Measurements from ENCODE around the gene USP7.

USP7 gene

DNA sequence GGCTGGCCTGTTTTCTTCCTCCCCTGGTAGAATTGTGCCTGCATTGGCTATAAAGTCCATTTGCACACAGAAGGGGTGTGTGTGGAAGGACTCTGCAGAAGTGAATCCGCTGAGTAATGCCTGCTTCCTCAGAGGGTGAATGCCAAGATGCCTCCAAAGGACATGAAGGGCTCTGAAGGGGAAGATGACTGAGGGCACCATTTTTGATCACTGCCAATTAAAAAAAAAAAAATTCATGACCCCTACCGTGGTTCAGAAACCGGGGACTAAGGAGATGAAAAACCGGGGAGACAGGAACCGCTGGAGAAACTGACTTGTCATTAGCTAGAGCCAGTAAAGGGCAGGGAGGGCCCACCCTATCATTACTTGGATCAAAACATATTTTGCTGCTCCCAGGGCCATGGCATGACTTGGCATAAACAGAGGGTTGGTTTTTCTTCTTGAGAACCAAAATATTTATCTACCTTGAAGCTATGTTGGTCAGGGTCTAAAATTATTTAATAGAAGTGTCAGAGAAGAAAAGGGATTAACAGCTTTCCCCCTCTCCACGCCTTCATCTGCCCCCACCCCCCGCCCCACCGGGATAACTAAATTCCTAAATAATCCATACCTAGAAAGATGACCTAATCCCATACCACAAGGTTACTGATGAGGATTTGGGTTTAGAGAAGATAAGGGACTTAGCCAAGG, 3.6 kb upstream of the USP7 start:
- Histone ChIP-seq H3K9me2 (replicated peaks; ENCODE audit: insufficient read depth, low read length) (no peaks in the 10 kb centered on the region), H3K27ac (ENCODE audit: low read length) (no peak overlapping the region), H3K9me3 (replicated peaks; ENCODE audit: insufficient read depth, low read length) (no peaks in the 10 kb centered on the region), H3K4me3 (ENCODE audit: low read length) (no peak overlapping the region), H4K20me1 (ENCODE audit: insufficient read depth, low read length) (no peaks in the 10 kb centered on the region), H3K79me2 (ENCODE audit: low read length) (peaks cover 18% of the 10 kb centered on the region), H3F3A (ENCODE audit: insufficient read depth, low read length) (peaks cover 6% of the 10 kb centered on the region; the same call in 1 of the 2 replicates), H2AFZ (ENCODE audit: low read length) (no peak overlapping the region), H3K27me3 (replicated peaks; ENCODE audit: insufficient read depth, low read length) (no peaks in the 10 kb centered on the region), H3K9ac (ENCODE audit: low read length) (no peak overlapping the region), H3K4me1 (ENCODE audit: low read length) (no peaks in the 10 kb centered on the region), H3K36me3 (replicated peaks; ENCODE audit: insufficient read depth, low read length) (no peaks in the 10 kb centered on the region), H3K4me2 (ENCODE audit: low read depth, low read length) (no peak overlapping the region)
- TF ChIP-seq, protein P1, sequence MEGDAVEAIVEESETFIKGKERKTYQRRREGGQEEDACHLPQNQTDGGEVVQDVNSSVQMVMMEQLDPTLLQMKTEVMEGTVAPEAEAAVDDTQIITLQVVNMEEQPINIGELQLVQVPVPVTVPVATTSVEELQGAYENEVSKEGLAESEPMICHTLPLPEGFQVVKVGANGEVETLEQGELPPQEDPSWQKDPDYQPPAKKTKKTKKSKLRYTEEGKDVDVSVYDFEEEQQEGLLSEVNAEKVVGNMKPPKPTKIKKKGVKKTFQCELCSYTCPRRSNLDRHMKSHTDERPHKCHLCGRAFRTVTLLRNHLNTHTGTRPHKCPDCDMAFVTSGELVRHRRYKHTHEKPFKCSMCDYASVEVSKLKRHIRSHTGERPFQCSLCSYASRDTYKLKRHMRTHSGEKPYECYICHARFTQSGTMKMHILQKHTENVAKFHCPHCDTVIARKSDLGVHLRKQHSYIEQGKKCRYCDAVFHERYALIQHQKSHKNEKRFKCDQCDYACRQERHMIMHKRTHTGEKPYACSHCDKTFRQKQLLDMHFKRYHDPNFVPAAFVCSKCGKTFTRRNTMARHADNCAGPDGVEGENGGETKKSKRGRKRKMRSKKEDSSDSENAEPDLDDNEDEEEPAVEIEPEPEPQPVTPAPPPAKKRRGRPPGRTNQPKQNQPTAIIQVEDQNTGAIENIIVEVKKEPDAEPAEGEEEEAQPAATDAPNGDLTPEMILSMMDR (IDR thresholded peaks at IDR 0.05; ENCODE audit: low read length): no peak
- TF ChIP-seq EZH2 (optimal IDR thresholded peaks at IDR 0.05; ENCODE audit: low read depth, low read length) (no peak), EZH2phosphoT487 (IDR thresholded peaks at IDR 0.05; ENCODE audit: low read length) (no peak)
- no peak for DNase-seq

DNA sequence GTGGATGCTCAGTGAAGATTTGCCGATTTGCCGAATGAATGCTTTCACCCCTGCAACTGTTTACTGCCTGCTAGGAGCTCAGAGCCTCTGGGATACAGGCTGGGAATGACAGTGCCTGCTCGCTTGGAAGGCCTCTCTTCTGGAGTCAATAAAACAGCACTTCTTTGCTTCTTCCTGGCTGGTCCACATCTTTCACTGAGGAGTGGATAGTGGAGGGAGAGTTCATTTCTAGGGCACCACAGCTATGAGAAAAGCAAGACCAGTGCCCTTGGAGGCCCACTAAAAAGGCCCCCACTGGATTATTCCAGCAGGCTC, 3.1 kb upstream of the USP7 start:
- Histone ChIP-seq H2AFZ (ENCODE audit: low read length) (no peak overlapping the region), H3K27me3 (replicated peaks; ENCODE audit: insufficient read depth, low read length) (no peaks in the 10 kb centered on the region), H3F3A (ENCODE audit: insufficient read depth, low read length) (peaks cover 11% of the 10 kb centered on the region), H4K20me1 (ENCODE audit: insufficient read depth, low read length) (peaks cover 3% of the 10 kb centered on the region), H3K4me1 (ENCODE audit: low read length) (no peaks in the 10 kb centered on the region), H3K4me2 (ENCODE audit: low read depth, low read length) (no peak overlapping the region), H3K4me3 (ENCODE audit: low read length) (no peak overlapping the region), H3K9me3 (replicated peaks; ENCODE audit: insufficient read depth, low read length) (no peaks in the 10 kb centered on the region), H3K79me2 (ENCODE audit: low read length) (peaks cover 23% of the 10 kb centered on the region), H3K27ac (ENCODE audit: low read length) (no peak overlapping the region), H3K9ac (ENCODE audit: low read length) (no peak overlapping the region), H3K9me2 (replicated peaks; ENCODE audit: insufficient read depth, low read length) (no peaks in the 10 kb centered on the region), H3K36me3 (replicated peaks; ENCODE audit: insufficient read depth, low read length) (no peaks in the 10 kb centered on the region)
- TF ChIP-seq EZH2phosphoT487 (IDR thresholded peaks at IDR 0.05; ENCODE audit: low read length) (no peak), EZH2 (optimal IDR thresholded peaks at IDR 0.05; ENCODE audit: low read depth, low read length) (no peak)
- TF ChIP-seq, protein P1 (IDR thresholded peaks at IDR 0.05; ENCODE audit: low read length): no peak
- DNase-seq: no peak

- Histone ChIP-seq H3K79me2 (ENCODE audit: low read length) (peaks cover 46% of the 10 kb centered on the region), H3K27ac (ENCODE audit: low read length) (peak overlapping the region; percentile 47; the same call in 1 of the 2 replicates), H3F3A (ENCODE audit: insufficient read depth, low read length) (peaks cover 34% of the 10 kb centered on the region), H3K9ac (ENCODE audit: low read length) (peak overlapping the region; percentile 67), H3K4me1 (ENCODE audit: low read length) (peaks cover 13% of the 10 kb centered on the region), H3K27me3 (replicated peaks; ENCODE audit: insufficient read depth, low read length) (no peaks in the 10 kb centered on the region), H3K4me3 (ENCODE audit: low read length) (peak overlapping the region; percentile 69), H3K9me3 (replicated peaks; ENCODE audit: insufficient read depth, low read length) (no peaks in the 10 kb centered on the region), H3K4me2 (ENCODE audit: low read depth, low read length) (peak overlapping the region; percentile 71), H2AFZ (ENCODE audit: low read length) (peak overlapping the region; percentile 47), H4K20me1 (ENCODE audit: insufficient read depth, low read length) (peaks cover 25% of the 10 kb centered on the region), H3K36me3 (replicated peaks; ENCODE audit: insufficient read depth, low read length) (no peaks in the 10 kb centered on the region), H3K9me2 (replicated peaks; ENCODE audit: insufficient read depth, low read length) (no peaks in the 10 kb centered on the region)
- no peak for DNase-seq
- TF ChIP-seq EZH2phosphoT487 (IDR thresholded peaks at IDR 0.05; ENCODE audit: low read length) (no peak), EZH2 (optimal IDR thresholded peaks at IDR 0.05; ENCODE audit: low read depth, low read length) (no peak)
- TF ChIP-seq, protein P1 (IDR thresholded peaks at IDR 0.05; ENCODE audit: low read length): no peak
Measured at GRCh38 chr16:8964462-8964861, 756 bp upstream of the USP7 start.
